ENCODE results near the gene PTPN1.
"Not testable (repeated sequence)": the region's sequence is repeated elsewhere in the genome, so short reads cannot be mapped to it uniquely, and the experiment has no call there.

The PTPN1 gene

DNA sequence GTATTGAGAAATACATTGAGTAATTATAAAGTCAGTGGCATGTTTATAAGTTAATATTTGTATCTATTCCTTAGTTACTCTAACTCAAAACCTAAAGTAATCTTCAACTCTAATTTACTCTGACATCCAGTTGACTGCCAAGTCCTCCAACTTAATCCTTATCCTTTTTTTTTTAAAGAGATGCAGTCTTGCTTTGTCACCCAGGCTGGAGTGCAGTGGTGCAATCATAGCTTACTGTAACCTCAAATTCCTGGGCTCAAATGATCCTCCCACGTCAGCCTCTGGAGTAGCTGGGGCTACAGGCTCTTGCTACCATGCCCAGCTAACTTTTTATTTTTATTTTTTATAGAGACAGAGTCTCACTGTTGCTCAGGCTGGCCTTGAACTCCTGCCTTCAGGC is 24.4 kb downstream of the PTPN1 start:
- DNase-seq = no peak

DNA sequence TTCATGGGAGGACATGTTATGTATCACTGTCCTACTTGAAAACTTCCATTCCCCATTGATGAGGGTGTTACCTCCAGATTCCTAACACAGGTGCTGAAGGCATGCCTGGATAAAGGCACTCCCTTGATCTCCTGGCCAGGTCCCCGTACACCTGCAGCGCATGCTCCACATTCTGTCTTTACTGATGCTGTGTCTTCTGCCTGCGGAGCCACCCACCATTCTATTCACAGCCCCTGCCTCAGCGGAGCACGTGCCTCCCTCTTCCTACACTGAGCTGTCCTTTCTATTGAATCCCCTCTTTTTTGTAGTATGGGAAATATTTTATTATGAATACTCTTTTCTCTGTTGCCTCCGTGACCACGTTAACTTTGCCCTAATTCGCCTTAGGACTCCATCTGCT is 25.0 kb downstream of the PTPN1 start:
- DNase-seq = no peak

DNA sequence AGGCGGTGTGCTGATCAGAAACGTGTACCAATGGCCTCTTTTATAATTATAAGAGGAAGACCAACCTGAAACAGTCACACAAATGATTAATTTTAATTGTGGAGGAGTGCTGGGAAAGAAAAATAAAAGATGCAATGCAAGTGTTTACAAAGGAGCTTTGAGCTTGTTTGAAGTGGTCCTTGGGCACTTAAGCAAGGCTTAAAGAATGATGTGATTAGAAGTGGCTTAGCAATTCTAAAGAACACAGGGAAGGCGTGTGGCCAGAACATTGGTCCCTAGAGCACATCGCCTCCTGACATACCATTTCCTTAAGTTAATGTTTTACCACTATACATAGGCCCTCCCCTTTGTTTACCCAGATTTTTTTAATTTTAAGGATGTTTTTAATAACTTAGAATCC is 26.1 kb downstream of the PTPN1 start:
- DNase-seq = no peak

DNA sequence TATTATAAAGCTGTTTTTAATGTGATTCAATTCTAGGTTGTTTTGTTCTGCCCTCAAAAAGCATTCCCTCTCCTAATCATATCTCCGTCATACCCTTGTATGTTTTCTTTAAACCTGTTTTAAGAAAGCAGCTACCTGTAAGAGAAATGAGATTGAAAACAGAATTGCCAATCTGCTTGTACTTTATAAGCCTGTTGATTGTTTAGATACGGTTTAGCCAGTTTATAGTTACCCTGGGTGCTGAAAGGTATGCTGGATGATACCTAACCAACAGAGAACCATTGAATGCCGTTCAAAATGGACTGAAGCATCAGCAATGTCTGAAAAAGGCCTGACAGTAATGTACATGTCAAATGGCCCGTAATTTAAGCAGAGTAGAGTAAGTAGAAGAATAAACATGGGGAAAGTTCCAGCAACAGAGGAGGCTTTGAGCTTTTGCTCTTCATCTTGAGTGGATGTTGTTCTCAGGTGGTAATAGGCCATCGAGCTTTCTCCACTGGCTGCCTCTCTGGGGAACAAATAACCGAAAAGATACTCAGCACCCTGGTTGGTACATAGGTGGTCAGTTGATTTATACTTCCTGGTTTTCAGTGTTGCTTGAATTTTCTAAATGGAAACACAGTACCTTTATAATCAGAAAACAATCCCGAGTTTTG is 27.5 kb downstream of the PTPN1 start:
- DNase-seq = no peak

DNA sequence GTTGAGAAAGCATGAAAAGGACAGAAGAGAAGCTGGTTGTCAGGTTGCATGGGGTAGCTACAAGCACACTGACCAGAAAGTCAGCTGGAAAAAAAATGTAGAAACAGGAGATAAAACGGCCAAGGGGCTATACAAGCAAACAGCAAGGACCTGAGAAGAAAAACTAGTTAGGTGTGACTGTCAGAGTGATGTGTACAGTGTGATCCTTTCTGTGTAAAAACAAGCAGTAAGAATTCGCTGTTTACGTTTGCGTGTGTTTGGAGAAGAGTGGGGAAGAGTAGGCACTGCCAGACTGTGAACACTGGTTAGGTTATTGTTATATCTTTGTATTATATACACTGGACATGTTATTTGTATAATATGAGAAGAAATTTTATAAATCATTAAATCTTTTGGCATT is 28.1 kb downstream of the PTPN1 start:
- no peak for DNase-seq

DNA sequence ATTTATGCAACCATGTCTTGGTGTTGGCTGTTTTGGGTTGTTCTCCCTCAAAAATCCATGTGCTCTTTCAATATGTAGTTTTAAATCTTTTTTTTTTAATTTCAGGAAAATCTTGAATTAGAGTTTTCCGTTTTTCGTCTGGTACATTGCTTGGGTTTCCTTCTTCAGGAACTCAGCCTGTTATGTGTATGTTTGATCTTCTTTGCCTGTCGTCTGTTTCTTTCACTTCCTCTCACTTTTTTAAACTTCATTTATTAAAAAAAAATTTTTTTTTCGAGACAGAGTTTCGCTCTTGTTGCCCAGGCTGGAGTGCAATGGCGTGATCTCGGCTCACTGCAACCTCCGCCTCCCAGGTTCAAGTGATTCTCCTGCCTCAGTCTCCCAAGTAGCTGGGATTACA is 29.6 kb downstream of the PTPN1 start:
- DNase-seq = not testable (repeated sequence)

DNA sequence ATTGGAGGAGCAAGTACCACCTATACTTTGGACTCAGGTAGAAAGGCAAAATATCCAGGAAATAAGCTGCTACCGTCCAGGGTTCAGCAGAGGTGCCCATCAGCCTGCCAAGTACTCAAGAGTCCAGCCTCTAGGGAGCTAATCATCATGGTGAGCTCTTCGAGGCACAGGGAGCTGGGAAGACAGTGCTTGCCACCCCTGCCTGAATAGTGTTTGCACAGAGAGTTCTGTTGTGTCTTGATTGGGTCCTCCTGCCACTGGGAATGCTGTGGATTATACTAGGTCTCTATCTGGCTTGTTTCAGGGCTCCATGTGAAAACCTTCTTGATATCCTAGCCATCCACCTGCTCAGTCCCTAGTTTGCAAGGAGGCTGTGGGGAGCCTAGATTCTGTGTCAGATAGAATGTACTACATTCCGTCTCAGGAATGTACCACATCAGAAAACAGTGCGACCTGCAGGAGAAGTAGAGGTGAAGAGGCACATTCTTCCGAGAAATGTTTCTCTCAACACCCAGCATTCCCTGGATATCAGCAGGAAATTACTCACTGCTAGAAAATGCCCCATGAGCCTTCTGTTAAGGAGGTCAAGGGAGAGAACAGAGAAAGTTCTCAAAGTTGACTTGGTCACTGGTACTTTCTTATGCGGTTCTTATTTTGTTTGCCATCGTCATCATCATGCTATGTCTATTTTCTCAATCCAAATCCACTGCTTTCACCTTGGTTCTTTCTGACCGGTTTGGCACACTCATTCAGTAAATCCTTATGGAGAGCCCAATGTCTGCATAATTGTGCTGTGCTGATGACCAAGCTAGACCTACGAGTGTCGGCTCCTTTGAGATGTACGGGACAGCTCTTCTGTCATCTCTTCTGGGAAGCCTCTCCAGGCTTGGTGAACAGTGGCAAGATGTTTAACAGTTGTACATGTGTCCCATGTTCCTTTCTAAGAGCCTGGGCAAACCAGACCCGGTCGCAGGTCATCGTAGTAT is 30.7 kb downstream of the PTPN1 start:
- DNase-seq = no peak

DNA sequence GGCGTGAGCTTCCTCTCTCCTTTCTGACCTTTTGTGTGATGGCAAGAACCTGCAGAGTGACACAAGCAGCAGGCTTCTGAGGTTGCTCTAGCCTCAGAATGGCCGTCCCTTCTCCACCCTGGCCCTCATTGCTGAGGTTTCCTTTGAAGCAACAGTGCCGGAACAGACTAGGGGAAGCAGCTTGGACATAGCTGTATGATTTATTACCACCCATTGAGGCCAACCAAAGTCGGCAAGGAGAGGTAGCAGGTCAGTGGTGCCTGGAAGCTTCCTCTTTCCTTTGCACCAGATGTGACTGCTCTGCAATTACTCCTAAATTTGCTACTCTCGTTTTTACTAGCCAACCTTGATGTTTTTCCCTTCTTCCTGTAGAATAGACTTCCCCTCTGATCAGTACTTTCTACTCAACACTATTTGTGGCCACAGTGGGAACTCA is 31.4 kb downstream of the PTPN1 start:
- no peak for DNase-seq

DNA sequence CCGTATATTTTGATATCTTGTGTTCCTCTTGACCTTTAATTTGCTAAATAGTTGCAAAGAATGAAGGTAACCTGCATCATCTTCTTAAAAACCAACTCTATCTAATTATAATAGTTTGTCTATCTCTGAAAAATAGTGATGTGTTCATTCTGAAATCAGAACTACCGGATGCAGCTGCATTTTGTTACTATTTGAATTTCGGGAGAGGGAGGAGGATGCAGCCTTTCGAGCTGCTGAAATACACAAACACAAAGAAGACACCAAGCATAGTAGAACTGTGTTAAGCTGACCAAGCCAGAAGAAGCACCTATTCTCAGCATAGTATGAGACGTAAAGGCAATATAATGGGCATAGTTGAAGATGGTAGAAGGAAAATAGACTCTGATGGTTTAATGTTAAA is 33.1 kb downstream of the PTPN1 start:
- DNase-seq = no peak

DNA sequence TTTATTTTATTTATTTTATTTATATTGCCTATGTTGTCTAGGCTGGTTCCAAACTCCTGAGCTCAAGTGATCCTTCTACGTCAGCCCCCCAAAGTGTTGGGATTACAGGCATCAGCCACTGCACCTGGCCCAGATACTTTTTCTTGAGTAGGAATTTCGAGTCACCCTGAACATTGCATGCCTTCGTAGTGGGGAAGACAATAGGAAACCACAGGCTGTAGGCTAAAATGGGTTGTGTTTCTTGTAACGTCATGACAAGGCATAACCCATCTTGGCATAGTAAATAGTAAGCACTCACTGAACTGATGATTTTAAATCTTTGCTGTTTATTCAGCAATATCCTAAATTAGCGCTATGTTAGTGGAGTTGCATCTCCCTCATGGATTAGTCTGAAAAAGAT is 34.9 kb downstream of the PTPN1 start:
- DNase-seq = no peak

DNA sequence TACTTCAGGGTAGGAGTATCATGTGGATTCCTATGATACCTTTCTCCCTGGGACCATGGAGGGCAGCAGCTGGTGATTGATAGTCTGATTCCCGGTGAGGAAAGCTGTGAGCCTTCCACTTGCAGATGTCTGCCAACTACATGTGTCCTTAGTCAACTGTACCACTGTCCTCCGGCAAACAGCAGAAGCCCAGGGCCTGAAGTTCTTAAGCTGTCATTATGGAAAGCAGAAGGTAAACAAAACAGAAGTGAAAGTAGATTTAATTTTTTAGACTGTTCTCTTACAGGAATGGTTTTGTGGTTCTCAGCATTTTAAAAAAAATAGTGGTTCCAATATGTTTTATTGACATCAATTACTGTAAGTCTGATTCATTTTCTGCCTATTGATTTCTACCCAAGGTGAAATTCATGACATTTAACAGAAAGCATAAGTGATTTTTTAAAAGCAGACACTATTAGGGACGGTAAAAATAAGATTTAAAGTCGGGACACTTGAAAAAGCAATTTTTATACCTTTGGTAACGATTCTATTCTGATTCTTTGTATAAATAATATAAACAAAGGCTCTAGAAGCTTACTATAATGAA is 36.6 kb downstream of the PTPN1 start:
- DNase-seq = peak; percentile 13

DNA sequence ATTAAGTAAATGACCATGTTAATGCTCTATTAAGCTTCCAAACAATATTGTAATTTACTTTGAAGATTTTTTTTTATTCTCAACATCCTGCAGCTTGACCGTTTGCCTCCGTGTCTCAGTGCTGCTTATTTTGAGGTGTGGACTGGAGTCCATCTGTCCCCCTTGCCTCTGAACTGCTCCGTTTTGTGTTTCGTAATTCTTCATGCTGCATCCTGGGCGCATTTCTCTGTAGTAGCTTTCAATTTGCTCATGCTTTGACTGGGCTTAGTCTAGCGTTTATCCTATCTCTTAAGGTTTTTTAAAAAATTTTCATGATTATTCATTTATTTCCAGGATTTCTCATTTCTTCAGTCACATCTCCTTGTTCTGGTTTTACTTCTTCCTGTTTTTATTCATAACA is 37.8 kb downstream of the PTPN1 start:
- no peak for DNase-seq

DNA sequence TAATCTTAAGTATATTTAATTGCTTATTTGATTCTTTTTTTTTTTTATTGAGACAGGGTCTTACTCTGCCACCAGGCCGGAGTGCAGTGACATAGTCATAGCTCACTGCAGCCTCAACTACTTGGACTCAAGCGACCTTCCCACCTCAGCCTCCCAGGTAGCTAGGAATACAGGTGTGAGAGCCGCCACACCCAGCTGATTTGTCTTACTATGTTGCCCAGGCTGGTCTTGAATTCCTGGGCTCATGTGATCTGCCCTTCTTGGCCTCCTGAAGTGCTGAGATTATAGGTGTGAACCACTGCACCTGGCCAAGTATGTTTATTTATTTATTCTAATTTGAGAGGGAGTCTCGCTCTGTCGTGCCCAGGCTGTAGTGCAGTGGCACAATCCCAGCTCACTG is 38.2 kb downstream of the PTPN1 start:
- no peak for DNase-seq

DNA sequence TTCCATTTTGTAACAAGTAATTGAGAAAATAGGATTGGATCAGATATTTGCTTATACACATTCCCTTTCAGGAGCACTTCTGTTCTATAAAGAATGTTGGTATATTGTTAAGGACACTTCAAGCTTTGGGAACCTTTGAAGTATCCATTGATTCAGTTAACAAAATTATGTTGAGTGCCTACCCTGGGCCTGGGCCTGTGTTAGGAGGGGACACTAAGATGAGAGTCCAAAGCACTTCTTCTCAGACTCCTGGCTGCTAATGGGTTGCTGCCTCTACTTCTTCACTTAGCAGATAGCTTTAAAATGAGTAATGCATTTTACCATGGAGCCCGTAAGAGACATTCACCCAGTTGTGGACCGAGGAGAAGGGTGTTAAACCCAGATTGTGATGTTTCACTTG is 40.3 kb downstream of the PTPN1 start:
- DNase-seq = no peak

DNA sequence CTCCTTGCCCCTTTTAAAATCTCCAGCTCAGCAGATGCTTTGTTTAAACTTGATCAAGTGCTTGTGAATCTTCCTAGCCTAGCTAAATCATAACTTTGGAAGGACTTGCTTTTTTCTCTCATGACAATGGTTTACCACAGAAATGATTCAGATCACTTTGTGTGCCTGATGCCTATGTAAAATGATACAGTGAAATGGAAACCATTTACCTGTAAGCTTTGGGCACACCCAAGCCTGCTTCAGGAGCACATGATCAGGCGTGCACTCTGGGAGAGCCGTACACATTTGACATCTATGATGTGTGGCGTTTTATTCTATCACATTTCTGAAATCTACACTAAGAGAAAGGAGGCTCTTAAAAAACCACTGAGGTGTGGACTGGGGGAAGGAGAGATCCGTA is 41.1 kb downstream of the PTPN1 start:
- no peak for DNase-seq

DNA sequence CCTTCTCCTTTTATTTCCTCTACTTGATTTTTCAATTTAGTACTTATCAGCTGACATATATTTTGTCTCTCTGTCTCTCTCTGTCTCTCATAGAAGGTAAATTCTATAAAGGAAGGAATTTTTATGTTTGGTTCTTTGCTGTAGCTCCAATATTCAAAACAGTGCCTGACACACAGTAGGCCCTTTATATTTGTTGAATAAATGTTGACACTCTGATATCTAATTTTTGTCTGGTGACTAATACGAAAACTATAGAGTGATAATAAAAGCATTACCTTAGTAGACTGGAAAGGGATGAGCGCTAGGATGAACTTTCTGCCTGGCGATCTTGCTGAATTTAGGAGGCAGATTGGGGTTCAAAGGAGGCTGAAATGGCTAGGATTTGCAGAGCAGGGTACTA is 42.8 kb downstream of the PTPN1 start:
- DNase-seq = no peak

DNA sequence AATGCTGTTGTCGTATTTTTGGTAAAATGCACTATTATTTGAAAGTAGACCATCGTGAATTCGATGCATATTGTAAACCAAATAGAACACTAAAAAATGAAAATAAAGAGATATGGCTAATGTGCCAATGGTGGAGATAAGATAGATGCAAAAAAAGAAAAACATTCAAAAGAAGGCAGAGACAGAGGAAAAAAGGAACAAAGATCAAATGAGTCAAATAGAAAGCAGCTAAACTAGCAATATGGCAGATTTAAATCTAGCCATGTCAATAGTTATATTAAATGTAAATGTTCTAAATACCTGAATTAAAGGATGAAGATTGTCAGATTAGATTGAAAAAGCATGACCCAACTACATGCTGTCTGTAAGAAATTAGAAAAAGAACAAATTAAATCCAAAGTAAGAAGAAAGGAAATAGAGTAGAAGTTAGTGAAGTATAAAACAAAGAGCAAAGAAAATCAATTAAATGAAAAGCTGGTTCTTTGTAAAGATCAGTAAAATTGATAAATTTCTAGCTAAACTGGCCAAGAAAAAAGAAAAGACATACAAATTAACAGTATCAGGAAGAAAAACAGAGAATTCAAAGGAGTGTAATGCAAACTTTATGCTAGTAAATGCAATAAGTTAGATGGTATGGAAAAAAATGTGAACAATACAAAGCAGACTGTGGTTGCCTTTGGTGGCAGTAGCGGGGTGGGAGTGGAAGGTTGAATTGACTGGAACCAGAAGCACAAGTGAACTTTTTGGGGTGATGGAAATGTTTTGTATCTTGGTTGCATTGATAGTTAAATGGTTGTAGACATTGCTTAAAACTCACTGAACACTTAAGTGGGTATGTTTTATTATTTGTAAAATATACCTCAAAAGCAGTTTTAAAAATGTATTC is 44.8 kb downstream of the PTPN1 start:
- no peak for DNase-seq

DNA sequence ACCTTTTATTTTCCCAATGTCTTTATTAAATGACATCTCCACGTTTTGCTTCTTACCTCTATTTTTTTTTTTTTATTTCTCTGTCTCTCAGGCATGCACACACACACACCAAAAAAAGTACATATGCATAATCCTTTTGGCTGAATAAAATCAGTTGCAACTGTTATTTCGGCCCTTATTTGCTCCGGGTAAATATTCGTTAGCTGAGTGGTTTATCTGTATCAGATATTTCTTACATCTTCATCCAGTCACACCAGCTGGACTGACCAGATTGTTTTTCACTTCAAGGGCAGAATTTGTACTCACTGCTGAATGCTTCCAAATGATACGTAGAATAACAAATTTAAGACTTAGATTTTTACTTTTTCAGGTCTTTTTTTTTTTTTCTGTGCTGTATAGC is 45.5 kb downstream of the PTPN1 start:
- DNase-seq = no peak

DNA sequence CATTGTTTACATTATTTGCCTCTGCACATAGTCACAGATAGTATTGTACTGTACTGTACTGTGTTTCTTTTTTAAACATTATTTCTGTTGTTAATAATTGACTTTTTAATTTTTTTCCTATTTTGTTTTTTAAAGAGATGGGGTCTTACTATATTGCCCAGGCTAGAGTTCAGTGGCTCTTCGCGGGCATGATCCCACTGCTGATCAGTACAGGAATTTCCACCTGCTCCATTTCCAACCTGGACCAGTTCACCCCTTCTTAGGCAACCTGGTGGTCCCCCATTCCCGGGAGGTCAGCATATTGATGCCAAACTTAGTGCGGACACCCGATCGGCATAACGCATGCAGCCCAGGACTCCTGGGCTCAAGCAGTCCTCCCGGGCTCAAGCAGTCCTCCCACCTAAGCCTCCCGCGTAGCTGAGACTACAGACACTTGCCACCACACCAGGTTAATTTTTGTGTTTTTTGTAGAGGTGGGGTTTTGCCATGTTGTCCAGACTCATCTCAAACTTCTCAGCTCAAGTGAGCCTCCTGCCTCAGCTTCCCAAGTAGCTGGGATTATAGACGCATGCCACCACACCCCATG is 47.5 kb downstream of the PTPN1 start:
- DNase-seq = no peak

DNA sequence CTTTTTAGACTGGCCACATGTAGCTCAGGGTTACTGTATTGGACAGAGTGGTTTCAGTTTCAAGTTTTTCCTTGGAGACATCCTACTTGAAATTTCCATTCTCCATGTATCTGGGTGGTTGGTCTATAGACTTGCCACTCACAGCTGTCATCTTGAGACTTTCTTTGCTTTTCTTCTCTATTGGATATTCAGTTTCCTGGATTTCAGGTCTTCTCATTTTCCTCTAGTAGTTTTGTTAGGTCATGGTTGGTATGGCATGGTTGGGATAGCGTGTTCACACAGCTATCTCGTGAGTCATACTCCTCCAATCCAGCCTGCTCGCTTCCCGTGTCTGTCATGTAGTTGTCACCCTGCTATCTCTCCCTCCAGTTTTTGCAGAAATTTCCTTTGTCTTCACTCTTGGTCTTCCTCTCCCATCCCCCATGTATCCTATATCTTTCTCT is 48.3 kb downstream of the PTPN1 start:
- DNase-seq = no peak

DNA sequence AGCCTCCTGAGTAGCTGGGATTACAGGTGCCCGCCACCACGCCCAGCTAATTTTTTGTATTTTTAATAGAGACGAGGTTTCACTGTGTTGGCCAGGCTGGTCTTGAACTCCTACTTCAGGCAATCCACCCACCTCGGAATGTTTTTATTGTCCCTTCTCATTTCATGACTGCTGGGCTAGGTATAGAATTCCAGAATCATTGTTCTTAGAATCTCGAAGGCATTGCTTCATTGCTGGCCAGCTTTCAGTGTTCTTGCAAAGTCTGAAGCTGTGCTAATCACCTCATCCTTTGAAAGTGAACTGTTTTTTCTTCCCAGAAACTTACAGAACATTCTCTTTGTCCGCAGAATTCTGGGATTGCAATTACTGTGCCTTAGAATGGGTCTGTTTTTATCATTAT is 49.0 kb downstream of the PTPN1 start:
- no peak for DNase-seq

DNA sequence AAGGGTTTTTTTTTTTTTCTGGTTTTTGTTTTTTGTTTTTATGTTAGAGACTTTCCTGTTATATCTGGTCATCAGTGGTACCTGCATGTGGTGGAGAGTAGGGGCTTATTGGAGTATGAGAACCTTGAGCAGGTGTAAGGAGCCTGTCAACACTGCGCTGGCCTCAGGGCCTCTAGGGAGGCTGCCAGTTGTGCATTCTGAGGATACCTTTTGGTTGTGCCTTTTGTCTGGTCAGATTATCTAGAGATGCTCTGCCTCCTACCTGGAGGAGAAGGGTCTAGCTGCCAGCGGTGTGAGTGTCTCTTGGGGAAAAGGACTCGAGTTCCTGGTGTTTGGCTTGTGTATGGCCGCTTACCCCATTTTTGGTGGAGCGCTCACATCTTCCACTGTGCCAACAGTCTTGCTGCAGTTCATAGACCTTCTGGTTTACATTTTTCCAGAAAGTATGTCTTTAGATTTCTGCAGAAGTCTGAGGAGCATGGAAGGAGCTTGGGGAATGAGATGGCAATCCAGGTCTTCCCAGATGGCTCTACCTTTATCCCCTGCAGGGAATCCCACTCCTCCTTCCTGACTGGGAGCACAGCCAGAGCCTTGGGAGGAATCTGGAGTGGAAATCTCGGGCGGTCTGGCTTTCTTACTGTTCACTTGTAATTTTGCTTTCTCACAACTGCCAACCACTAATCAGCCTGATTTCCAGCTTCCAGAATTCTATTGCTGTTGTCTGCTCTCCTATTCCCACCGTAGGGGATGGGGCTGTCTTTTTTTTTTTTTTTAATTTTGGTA is 49.9 kb downstream of the PTPN1 start:
- no peak for DNase-seq

Measured in RPMI8226 (cell line).